Glutamatergic neuron (in vitro differentiated cells): Measurements from ENCODE around the gene GIPC1. TPM values are rescaled to one million over a fixed set of nuclear protein-coding genes. Genes with fewer than 3 reads are reported as not detected.

Source experiments
- DNase-seq: peaks from one replicate; pipeline ENCODE4 v3.0.0; 2022
- H3K27ac Mint-ChIP-seq: one replicate; pipeline ENCODE4 v1.8.0; 2020; ENCODE audit warnings: mild to moderate bottlenecking, mixed read lengths, inconsistent platforms; ENCODE audit not compliant: unreplicated experiment
- H3K27me3 Mint-ChIP-seq: one replicate; pipeline ENCODE4 v1.8.0; 2020; ENCODE audit warnings: mild to moderate bottlenecking, moderate library complexity, mixed read lengths, inconsistent platforms; ENCODE audit not compliant: unreplicated experiment
- H3K36me3 Mint-ChIP-seq: one replicate; pipeline ENCODE4 v1.8.0; 2020; ENCODE audit warnings: mild to moderate bottlenecking, mixed read lengths, inconsistent platforms; ENCODE audit not compliant: unreplicated experiment
- H3K4me1 Mint-ChIP-seq: one replicate; pipeline ENCODE4 v1.8.0; 2020; ENCODE audit warnings: mild to moderate bottlenecking, low read depth, mixed read lengths, inconsistent platforms; ENCODE audit not compliant: unreplicated experiment
- H3K4me3 Mint-ChIP-seq: one replicate; pipeline ENCODE4 v1.8.0; 2020; ENCODE audit warnings: mild to moderate bottlenecking, mixed read lengths, inconsistent platforms; ENCODE audit not compliant: unreplicated experiment
- H3K9me3 Mint-ChIP-seq: one replicate; pipeline ENCODE4 v1.8.0; 2020; ENCODE audit warnings: mild to moderate bottlenecking, moderate library complexity, mixed read lengths, inconsistent platforms; ENCODE audit not compliant: unreplicated experiment
- CTCF ChIP-seq: fragments of 200-600 bp; sonication (generic); IDR thresholded peaks from one replicate; pipeline ENCODE4 v1.5.0; 2021; ENCODE audit not compliant: partially characterized antibody, unreplicated experiment
- total RNA-seq: library from RNA; stranded (reverse); fragmentation: NEBNext Ultra II Directional; extraction: Animal tissue kit (Norgen Biotek cat#: 25700); gene quantifications from one replicate; pipeline ENCODE4 v1.2.1, GENCODE V29; 2021; ENCODE audit not compliant: unreplicated experiment

Gene GIPC1
- total RNA-seq, 1 donor from 2014 or later: 53.4 TPM

- Mint-ChIP-seq H3K4me3 (no peak overlapping the region), H3K27me3 (no peaks in the 10 kb centered on the region), H3K27ac (no peak overlapping the region), H3K36me3 (peaks cover 4% of the 10 kb centered on the region), H3K9me3 (peaks cover 3% of the 10 kb centered on the region), H3K4me1 (no peaks in the 10 kb centered on the region)
- no peak for DNase-seq
- TF ChIP-seq CTCF: no peak
Measured at GRCh38 chr19:14449321-14449720, 46.6 kb downstream of the GIPC1 start.

- Mint-ChIP-seq H3K9me3 (peaks cover 5% of the 10 kb centered on the region), H3K27me3 (peaks cover 4% of the 10 kb centered on the region), H3K4me1 (no peaks in the 10 kb centered on the region), H3K27ac (no peak overlapping the region), H3K36me3 (peaks cover 4% of the 10 kb centered on the region), H3K4me3 (no peak overlapping the region)
- no peak for DNase-seq
- TF ChIP-seq CTCF: no peak
Measured at GRCh38 chr19:14446336-14447036, 49.4 kb downstream of the GIPC1 start.

GRCh38 chr19:14443632-14444216 is 52.2 kb downstream of the GIPC1 start:
- Mint-ChIP-seq H3K36me3 (peaks cover 4% of the 10 kb centered on the region), H3K27me3 (peaks cover 6% of the 10 kb centered on the region), H3K9me3 (peaks cover 14% of the 10 kb centered on the region), H3K4me1 (peaks cover 11% of the 10 kb centered on the region), H3K27ac (no peak overlapping the region), H3K4me3 (no peak overlapping the region)
- no peak for DNase-seq
- TF ChIP-seq CTCF: no peak

- no peak overlapping the region for H3K4me3 Mint-ChIP-seq
- no peak for DNase-seq
- peaks cover 6% of the 10 kb centered on the region for H3K27me3 Mint-ChIP-seq
- peaks cover 12% of the 10 kb centered on the region for H3K9me3 Mint-ChIP-seq
- H3K36me3 Mint-ChIP-seq: no peaks in the 10 kb centered on the region
- no peak for TF ChIP-seq CTCF
- H3K4me1 Mint-ChIP-seq: peaks cover 11% of the 10 kb centered on the region
- no peak overlapping the region for H3K27ac Mint-ChIP-seq
Measured at GRCh38 chr19:14442891-14443631, 52.9 kb downstream of the GIPC1 start.
